Measurements from ENCODE around the gene COL9A3.

DNA sequence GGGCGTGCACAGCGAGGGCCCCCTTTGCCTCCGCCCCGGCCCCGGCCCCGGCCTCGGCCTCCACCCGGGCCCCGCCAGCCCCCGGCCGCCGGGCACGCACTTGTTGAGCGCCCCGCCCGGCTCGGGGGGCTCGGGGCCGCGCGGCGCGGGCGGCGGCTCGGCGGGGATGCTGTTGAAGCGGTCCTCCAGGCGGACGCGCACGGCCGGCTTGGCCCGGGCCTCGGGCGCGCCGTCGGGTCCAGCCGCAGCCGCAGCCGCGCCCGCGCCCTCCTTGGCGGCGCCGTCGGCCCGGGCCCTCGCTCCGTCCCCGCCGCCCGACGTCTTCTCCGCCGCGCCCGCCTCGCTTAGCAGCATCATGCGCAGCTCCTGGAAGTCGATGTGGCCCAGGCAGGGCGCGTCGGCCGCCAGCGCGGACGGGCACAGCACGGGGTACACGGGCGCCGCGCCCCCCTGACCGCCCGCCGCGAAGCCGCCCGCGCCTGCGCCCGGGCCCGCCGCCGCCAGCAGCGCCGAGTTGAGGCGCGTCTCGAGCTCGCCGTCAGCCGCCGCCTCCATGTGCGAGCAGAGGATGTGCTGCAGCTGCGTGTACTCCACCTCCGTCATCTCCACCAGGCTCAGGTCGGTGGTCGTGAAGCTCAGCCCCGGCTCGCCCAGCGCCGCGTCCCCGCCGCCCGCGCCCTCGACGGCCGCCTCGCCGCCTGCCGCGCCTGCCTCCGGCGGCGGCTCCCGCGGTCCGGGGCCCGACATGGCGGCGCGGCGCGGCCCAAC, 44.3 kb downstream of the COL9A3 start:
- no peak; the same call in 1 of the 2 replicates for TF ChIP-seq POLR2A (IDR thresholded peaks at IDR 0.05; ENCODE audit: low read depth, low read length)
- TF ChIP-seq POLR2AphosphoS5 (IDR thresholded peaks at IDR 0.05; ENCODE audit: low read depth, low read length) = no peak
- TF ChIP-seq TAF1 (IDR thresholded peaks at IDR 0.05; ENCODE audit: borderline replicate concordance, low read depth, low read length) = no peak

All from GM12892 (cell line).